Prostate gland (tissue), 2 donors: ENCODE results near the gene ZNF516. TPM values are rescaled to one million over a fixed set of nuclear protein-coding genes. Genes with fewer than 3 reads are reported as not detected.

ENCODE experiments used
- DNase-seq: peaks from one replicate; pipeline ENCODE4 v3.0.0-alpha.2; 2019; ENCODE audit warnings: low spot score
- H3K27ac ChIP-seq, 2 donors: fragments of 200-600 bp; sonication (generic); 2 replicates each; pipeline ENCODE4 v1.5.1; 2017 to 2019
- H3K27me3 ChIP-seq: fragments of 200-600 bp; sonication (generic); replicated peaks from 2 replicates; pipeline ENCODE4 v1.5.1; 2019; ENCODE audit not compliant: insufficient read depth
- H3K36me3 ChIP-seq, 2 donors: fragments of 200-600 bp; sonication (generic); 1 replicate in 1 of 2; 2 replicates in 1 of 2; pipeline versions ENCODE4 v1.5.1 to v1.8.1; 2017 to 2019
- H3K4me1 ChIP-seq: fragments of 200-600 bp; sonication (generic); replicated peaks from 2 replicates; pipeline ENCODE4 v1.5.1; 2019
- H3K4me3 ChIP-seq, 2 donors: fragments of 200-600 bp; sonication (generic); 2 replicates each; pipeline ENCODE4 v1.5.1; 2017 to 2019
- H3K9me3 ChIP-seq: fragments of 200-600 bp; sonication (generic); 2 replicates; pipeline ENCODE4 v1.5.1; 2017
- CTCF ChIP-seq, 4 experiments: fragments of 200-600 bp in 2 of 4; fragments of 450-650 bp in 2 of 4; sonication (generic) in 2 of 4; IDR thresholded peaks; 1 replicate in 3 of 4; 2 replicates in 1 of 4; pipeline ENCODE4 v1.5.1; 2016 to 2019; ENCODE audit warnings: antibody characterized with exemption in 4 of 4, mild to moderate bottlenecking in 2 of 4, moderate library complexity in 2 of 4
- POLR2A ChIP-seq: fragments of 450-650 bp; IDR thresholded peaks from one replicate; pipeline ENCODE4 v1.6.1; 2016; ENCODE audit warnings: antibody characterized with exemption, mild to moderate bottlenecking
- POLR2AphosphoS5 ChIP-seq: sonication (generic); formaldehyde crosslinking; IDR thresholded peaks from one replicate; pipeline ENCODE4 v1.6.1; 2017; ENCODE audit warnings: antibody characterized with exemption
- WGBS: methylation state at CpG from one replicate; pipeline ENCODE4 v1.1.5; 2018; 5-methylcytosine and 5-hydroxymethylcytosine counted together
- intact Hi-C: fragments of 100-400 bp; cut with DNase I; formaldehyde crosslinking; loops from one replicate; pipeline ENCODE4 v1.14.2; 2022
- total RNA-seq, 2 donors: library from RNA; depleted of rRNA; stranded (reverse); fragments of >200 nt; gene quantifications; one replicate each; pipeline ENCODE4 v1.1.0, GENCODE V29; 2016

ZNF516 gene
- total RNA-seq, 2 donors from 2014 or later = 25.0 to 158 TPM

GRCh38 chr18:76434452-76434851, 60.6 kb downstream of the ZNF516 start:
- TF ChIP-seq CTCF (IDR thresholded peaks at IDR 0.05) (no peak), POLR2A (no peak), POLR2AphosphoS5 (no peak)
- intact Hi-C loops = no loop called here
- Histone ChIP-seq H3K4me3 (no peak overlapping the region), H3K9me3 (no peaks in the 10 kb centered on the region), H3K36me3 (no peaks in the 10 kb centered on the region), H3K4me1 (no peaks in the 10 kb centered on the region), H3K27me3 (no peaks in the 10 kb centered on the region), H3K27ac (no peak overlapping the region)
- 73% methylated on average over 14 of the region's 14 CpGs for WGBS
- DNase-seq = no peak

GRCh38 chr18:76433788-76434187, 61.3 kb downstream of the ZNF516 start:
- H3K4me3 ChIP-seq = no peak overlapping the region
- TF ChIP-seq POLR2AphosphoS5 (no peak), POLR2A (no peak), CTCF (IDR thresholded peaks at IDR 0.05) (no peak)
- H3K27ac ChIP-seq = no peak overlapping the region
- no peaks in the 10 kb centered on the region for H3K36me3 ChIP-seq
- no peaks in the 10 kb centered on the region for H3K9me3 ChIP-seq
- intact Hi-C loops = no loop called here
- 95% methylated on average over 17 of the region's 17 CpGs for WGBS
- no peak for DNase-seq
- no peaks in the 10 kb centered on the region for H3K27me3 ChIP-seq
- no peaks in the 10 kb centered on the region for H3K4me1 ChIP-seq

GRCh38 chr18:76432970-76433767, 61.9 kb downstream of the ZNF516 start:
- DNase-seq = no peak
- Histone ChIP-seq H3K36me3 (no peaks in the 10 kb centered on the region), H3K9me3 (no peaks in the 10 kb centered on the region), H3K27ac (no peak overlapping the region), H3K4me3 (no peak overlapping the region), H3K27me3 (no peaks in the 10 kb centered on the region), H3K4me1 (no peaks in the 10 kb centered on the region)
- WGBS = 84% methylated on average over 25 of the region's 25 CpGs
- intact Hi-C loops = no loop called here
- TF ChIP-seq POLR2A (no peak), CTCF (IDR thresholded peaks at IDR 0.05) (no peak), POLR2AphosphoS5 (no peak)

- Histone ChIP-seq H3K4me1 (no peaks in the 10 kb centered on the region), H3K9me3 (no peaks in the 10 kb centered on the region), H3K27me3 (no peaks in the 10 kb centered on the region), H3K27ac (no peak overlapping the region), H3K36me3 (no peaks in the 10 kb centered on the region), H3K4me3 (no peak overlapping the region)
- intact Hi-C loops = no loop called here
- WGBS = 84% methylated on average over 10 of the region's 10 CpGs
- no peak for TF ChIP-seq CTCF (IDR thresholded peaks at IDR 0.05)
- no peak for TF ChIP-seq POLR2A
- TF ChIP-seq POLR2AphosphoS5 = no peak
- DNase-seq = no peak
These were observed 62.7 kb downstream of the ZNF516 start for GRCh38 chr18:76432274-76432755.
